Measurements from ENCODE around the gene SPEN. TPM values are rescaled to one million over a fixed set of nuclear protein-coding genes. Genes with fewer than 3 reads are reported as not detected.

The SPEN gene
- total and polyA plus RNA-seq, 2 of the 13 experiments (the other 11 are each of a cell fraction or from before 2014, with no cell fraction given) = 4.8 to 14.0 TPM

DNA sequence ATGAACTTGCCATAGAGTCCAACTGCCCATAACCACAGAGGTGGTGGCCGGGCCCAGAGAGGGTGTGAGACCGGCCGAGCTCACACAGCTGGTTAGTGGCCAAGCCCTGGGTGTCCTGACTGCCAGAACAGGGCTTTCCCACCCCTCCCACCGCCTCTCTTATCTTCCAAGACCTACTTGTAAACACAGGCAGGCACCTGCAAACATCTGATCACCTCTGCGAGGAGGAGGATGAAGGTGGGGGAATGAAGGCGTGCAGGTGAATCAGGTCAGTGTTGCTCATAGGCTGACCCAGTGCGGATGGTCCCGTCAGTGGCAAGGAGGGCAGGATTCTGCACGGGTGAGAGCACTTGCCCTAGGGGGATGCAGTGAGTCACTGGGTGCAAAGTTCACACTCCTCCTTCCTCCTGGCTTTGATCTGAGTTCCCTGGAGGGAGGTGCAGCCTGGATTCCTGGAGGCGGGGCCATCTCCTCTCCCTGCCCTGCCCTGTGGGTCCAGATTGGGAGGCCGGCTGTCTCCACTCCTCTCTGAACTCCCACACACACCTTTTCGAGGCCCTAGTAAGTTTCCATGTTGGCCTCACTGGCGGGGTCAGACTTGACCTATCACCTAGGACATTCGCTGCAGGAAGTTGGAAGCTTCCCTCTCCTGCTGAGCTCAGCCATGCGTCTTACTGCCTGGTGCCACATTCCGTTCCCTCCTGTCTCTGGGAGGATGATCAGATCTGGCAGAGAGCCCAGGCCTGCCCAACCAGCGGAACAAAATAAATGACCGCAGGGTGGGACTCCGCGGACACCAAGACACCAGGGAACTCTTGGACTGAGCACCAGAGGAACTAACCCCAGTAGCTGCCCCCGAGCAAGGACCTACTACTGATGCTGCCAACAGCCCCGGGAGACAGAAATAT lies 47.3 kb upstream of the SPEN start (continued):
- TF ChIP-seq EEA1 (CRISPR knock-in tag; IDR thresholded peaks at IDR 0.05; ENCODE audit: borderline replicate concordance) (no peak), TFAP4 (IDR thresholded peaks at IDR 0.05; ENCODE audit: borderline replicate concordance, low read depth) (peak; percentile 64; the same call in 1 of the 2 replicates), HMG20B (CRISPR knock-in tag; conservative IDR thresholded peaks at IDR 0.05) (peak; percentile 64), ATF7-NPFF (CRISPR knock-in tag; IDR thresholded peaks at IDR 0.05; ENCODE audit: low read depth) (no peak), ZMYM2 (CRISPR knock-in tag; IDR thresholded peaks at IDR 0.05) (peak; percentile 77), ZNF510 (CRISPR knock-in tag; IDR thresholded peaks at IDR 0.05; ENCODE audit: low read depth) (no peak), ZNF781 (CRISPR knock-in tag; IDR thresholded peaks at IDR 0.05; ENCODE audit: borderline replicate concordance, not compliant biosample characterization) (peak; percentile 42), SKI (IDR thresholded peaks at IDR 0.05; ENCODE audit: partially characterized antibody) (peak; percentile 77), ZNF280B (CRISPR knock-in tag; IDR thresholded peaks at IDR 0.05; ENCODE audit: borderline replicate concordance) (0 out of 2 replicates have a peak, but pooled peaks have one; percentile 8), POGZ (CRISPR knock-in tag; IDR thresholded peaks at IDR 0.05) (peak; percentile 84), FOXA3 (CRISPR knock-in tag; IDR thresholded peaks at IDR 0.05) (peak; percentile 72), ZNF607 (CRISPR knock-in tag; IDR thresholded peaks at IDR 0.05; ENCODE audit: borderline replicate concordance) (peak; percentile 69; the same call in 1 of the 2 replicates), KLF13 (CRISPR knock-in tag; IDR thresholded peaks at IDR 0.05) (no peak), ZNF362 (CRISPR knock-in tag; IDR thresholded peaks at IDR 0.05; ENCODE audit: borderline replicate concordance) (peak; percentile 74; the same call in 1 of the 2 replicates), ZBTB33 (CRISPR knock-in tag; IDR thresholded peaks at IDR 0.05) (peak; percentile 21; the same call in 1 of the 2 replicates), RBAK (CRISPR knock-in tag; IDR thresholded peaks at IDR 0.05) (no peak), KLF11 (CRISPR knock-in tag; IDR thresholded peaks at IDR 0.05) (no peak), FOSL2 (CRISPR knock-in tag; IDR thresholded peaks at IDR 0.05) (peak; percentile 99)
- TF ChIP-seq, protein P1, sequence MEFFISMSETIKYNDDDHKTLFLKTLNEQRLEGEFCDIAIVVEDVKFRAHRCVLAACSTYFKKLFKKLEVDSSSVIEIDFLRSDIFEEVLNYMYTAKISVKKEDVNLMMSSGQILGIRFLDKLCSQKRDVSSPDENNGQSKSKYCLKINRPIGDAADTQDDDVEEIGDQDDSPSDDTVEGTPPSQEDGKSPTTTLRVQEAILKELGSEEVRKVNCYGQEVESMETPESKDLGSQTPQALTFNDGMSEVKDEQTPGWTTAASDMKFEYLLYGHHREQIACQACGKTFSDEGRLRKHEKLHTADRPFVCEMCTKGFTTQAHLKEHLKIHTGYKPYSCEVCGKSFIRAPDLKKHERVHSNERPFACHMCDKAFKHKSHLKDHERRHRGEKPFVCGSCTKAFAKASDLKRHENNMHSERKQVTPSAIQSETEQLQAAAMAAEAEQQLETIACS (CRISPR knock-in tag; IDR thresholded peaks at IDR 0.05) = no peak
- TF ChIP-seq, protein P2, sequence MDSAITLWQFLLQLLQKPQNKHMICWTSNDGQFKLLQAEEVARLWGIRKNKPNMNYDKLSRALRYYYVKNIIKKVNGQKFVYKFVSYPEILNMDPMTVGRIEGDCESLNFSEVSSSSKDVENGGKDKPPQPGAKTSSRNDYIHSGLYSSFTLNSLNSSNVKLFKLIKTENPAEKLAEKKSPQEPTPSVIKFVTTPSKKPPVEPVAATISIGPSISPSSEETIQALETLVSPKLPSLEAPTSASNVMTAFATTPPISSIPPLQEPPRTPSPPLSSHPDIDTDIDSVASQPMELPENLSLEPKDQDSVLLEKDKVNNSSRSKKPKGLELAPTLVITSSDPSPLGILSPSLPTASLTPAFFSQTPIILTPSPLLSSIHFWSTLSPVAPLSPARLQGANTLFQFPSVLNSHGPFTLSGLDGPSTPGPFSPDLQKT (CRISPR knock-in tag; IDR thresholded peaks at IDR 0.05; ENCODE audit: borderline replicate concordance) = no peak
